GM18519 (cell line): ENCODE results near the gene ITGA2.
"Not testable (repeated sequence)": the region's sequence is repeated elsewhere in the genome, so short reads cannot be mapped to it uniquely, and the experiment has no call there.

Source experiments
- ATAC-seq: cut with Tn5 transposase; IDR thresholded peaks from one replicate; pipeline ENCODE4 v1.9.1; 2021; ENCODE audit warnings: mild to moderate bottlenecking, moderate library complexity; ENCODE audit not compliant: unreplicated experiment, low FRiP score

Gene ITGA2

GRCh38 chr5:52989025-52989780 is at the start of gene ITGA2:
ITGA2 (plus strand) TSS chr5:52989352; CDS start chr5:52989469, 117 bp downstream.
- ATAC-seq = no peak

GRCh38 chr5:52943285-52943684 is 45.9 kb upstream of the ITGA2 start:
- ATAC-seq = peak; percentile 59

GRCh38 chr5:52943808-52944207 is 45.3 kb upstream of the ITGA2 start:
- no peak for ATAC-seq

- ATAC-seq = no peak
Measured at GRCh38 chr5:52945040-52945439, 44.1 kb upstream of the ITGA2 start.

GRCh38 chr5:52947208-52947607 is 41.9 kb upstream of the ITGA2 start:
- ATAC-seq = no peak

- ATAC-seq = no peak
Measured at GRCh38 chr5:52947851-52948250, 41.3 kb upstream of the ITGA2 start.

GRCh38 chr5:52948418-52949076 is 40.6 kb upstream of the ITGA2 start:
- ATAC-seq = peak; percentile 99

- no peak for ATAC-seq
Measured at GRCh38 chr5:52950686-52951085, 38.5 kb upstream of the ITGA2 start.

GRCh38 chr5:52952483-52952882 is 36.7 kb upstream of the ITGA2 start:
- ATAC-seq = no peak

- no peak for ATAC-seq
Measured at GRCh38 chr5:52956014-52956413, 33.1 kb upstream of the ITGA2 start.

GRCh38 chr5:52956915-52957747 is 32.0 kb upstream of the ITGA2 start:
- no peak for ATAC-seq

GRCh38 chr5:52961274-52961681 is 27.9 kb upstream of the ITGA2 start:
- no peak for ATAC-seq

- no peak for ATAC-seq
Measured at GRCh38 chr5:52963636-52964035, 25.5 kb upstream of the ITGA2 start.

- ATAC-seq = no peak
Measured at GRCh38 chr5:52964138-52964537, 25.0 kb upstream of the ITGA2 start.

- not testable (repeated sequence) for ATAC-seq
Measured at GRCh38 chr5:52976157-52976556, 13.0 kb upstream of the ITGA2 start.

- no peak for ATAC-seq
Measured at GRCh38 chr5:52977264-52977897, 11.8 kb upstream of the ITGA2 start.

- ATAC-seq = no peak
Measured at GRCh38 chr5:52981507-52981906, 7.6 kb upstream of the ITGA2 start.

GRCh38 chr5:52983731-52984636 is 5.2 kb upstream of the ITGA2 start:
- no peak for ATAC-seq

GRCh38 chr5:52985306-52985705 is 3.8 kb upstream of the ITGA2 start:
- ATAC-seq = no peak
